ENCODE results near the gene ZNF142.
A peak's percentile ranks its signal among the peaks of the same experiment; 100 is the strongest.

ZNF142 gene

GRCh38 chr2:218659258-218659987, at the start of gene ZNF142, which contains the start of gene BCS1L:
Gene ZNF142, minus strand, starts transcription at chr2:218659623. Its CDS starts 3,194 bp downstream, at chr2:218656429.
Gene BCS1L, plus strand, starts transcription at chr2:218659683. Its CDS starts 1,305 bp downstream, at chr2:218660988.
- DNase-seq = peak; percentile 55 to 95

GRCh38 chr2:218708086-218708485, 48.7 kb upstream of the ZNF142 start:
- no peak for DNase-seq

GRCh38 chr2:218703341-218703740, 43.9 kb upstream of the ZNF142 start:
- DNase-seq = no peak

- DNase-seq = no peak
Measured at GRCh38 chr2:218701806-218702205, 42.4 kb upstream of the ZNF142 start.

GRCh38 chr2:218698885-218699284, 39.5 kb upstream of the ZNF142 start:
- no peak for DNase-seq

GRCh38 chr2:218694405-218695145, 35.2 kb upstream of the ZNF142 start:
- DNase-seq = no peak

- no peak for DNase-seq
Measured at GRCh38 chr2:218691234-218691633, 31.8 kb upstream of the ZNF142 start.

- DNase-seq = peak in 1 of 2 donors; percentile 59
Measured at GRCh38 chr2:218687400-218688060, 28.1 kb upstream of the ZNF142 start.

- no peak for DNase-seq
Measured at GRCh38 chr2:218680061-218680460, 20.6 kb upstream of the ZNF142 start.

GRCh38 chr2:218679119-218679518, 19.7 kb upstream of the ZNF142 start:
- DNase-seq = peak in 1 of 2 donors; percentile 20

GRCh38 chr2:218671654-218672566, 12.5 kb upstream of the ZNF142 start, which contains the start of the genes RNF25 and STK36:
Gene RNF25, minus strand, starts transcription at chr2:218672002. Its CDS starts 32 bp downstream, at chr2:218671970.
Gene STK36, plus strand, starts transcription at chr2:218672086. Its CDS starts 744 bp downstream, at chr2:218672830.
- peak; percentile 27 to 77 for DNase-seq

GRCh38 chr2:218671097-218671653, 11.8 kb upstream of the ZNF142 start:
- no peak for DNase-seq

GRCh38 chr2:218664653-218665052, 5.2 kb upstream of the ZNF142 start:
- no peak for DNase-seq

GRCh38 chr2:218663901-218664300, 4.5 kb upstream of the ZNF142 start:
- no peak for DNase-seq

- no peak for DNase-seq
Measured at GRCh38 chr2:218662827-218663226, 3.4 kb upstream of the ZNF142 start.

- DNase-seq = no peak
Measured at GRCh38 chr2:218662377-218662776, 3.0 kb upstream of the ZNF142 start.

- no peak for DNase-seq
Measured at GRCh38 chr2:218659988-218660358, 550 bp upstream of the ZNF142 start.

- DNase-seq = no peak
Measured at GRCh38 chr2:218658671-218659257, 659 bp downstream of the ZNF142 start.

- DNase-seq = no peak
Measured at GRCh38 chr2:218655751-218656150, 3.7 kb downstream of the ZNF142 start.

- no peak for DNase-seq
Measured at GRCh38 chr2:218648787-218649100, 10.7 kb downstream of the ZNF142 start.

- peak in 1 of 2 donors; percentile 26 for DNase-seq
Measured at GRCh38 chr2:218648088-218648786, 11.2 kb downstream of the ZNF142 start.
